Measurements from ENCODE around the gene PPWD1. TPM values are rescaled to one million over a fixed set of nuclear protein-coding genes. Genes with fewer than 3 reads are reported as not detected.

PPWD1 gene
- total RNA-seq, 1 donor from 2014 or later = 89.9 TPM

DNA sequence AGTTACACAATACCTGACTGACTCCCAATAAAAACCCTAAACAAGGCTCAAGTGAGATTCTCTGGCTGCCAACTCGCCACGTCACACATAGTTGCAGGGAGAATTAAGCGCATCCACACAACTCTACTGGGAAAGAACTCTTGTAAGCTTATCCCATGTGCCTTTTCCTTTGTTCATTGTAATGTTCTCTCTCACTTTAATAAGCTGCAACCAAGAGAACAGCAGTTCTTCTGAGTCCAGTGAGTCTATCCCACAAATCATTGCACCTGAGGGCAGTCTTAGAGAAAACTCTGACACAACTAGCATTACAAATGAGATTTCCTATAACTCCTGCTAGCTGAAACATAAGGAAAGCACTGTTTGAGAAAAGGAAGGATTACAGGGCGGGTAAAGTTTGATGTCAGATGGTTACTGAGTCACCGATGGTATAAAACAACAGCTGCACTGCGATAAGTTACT, 27.5 kb upstream of the PPWD1 start:
- H3K4me1 Mint-ChIP-seq = no peaks in the 10 kb centered on the region
- H3K27me3 Mint-ChIP-seq (ENCODE audit: insufficient read depth, low read depth) = no peaks in the 10 kb centered on the region
- Histone ChIP-seq H2AFZ (replicated peaks) (no peak overlapping the region), H3K27ac (no peak overlapping the region), H3K27me3 (no peaks in the 10 kb centered on the region), H3K9me3 (ENCODE audit: low read depth) (no peaks in the 10 kb centered on the region), H3K4me3 (no peak overlapping the region), H4K20me1 (ENCODE audit: low read depth) (no peaks in the 10 kb centered on the region), H3K36me3 (no peaks in the 10 kb centered on the region), H3F3A (ENCODE audit: low read depth) (no peaks in the 10 kb centered on the region), H3K4me2 (no peak overlapping the region), H3K79me2 (ENCODE audit: low read depth) (no peaks in the 10 kb centered on the region), H3K9ac (no peak overlapping the region), H3K4me1 (no peaks in the 10 kb centered on the region)
- no peak for TF ChIP-seq EZH2 (IDR thresholded peaks at IDR 0.05)
- TF ChIP-seq, protein P1, sequence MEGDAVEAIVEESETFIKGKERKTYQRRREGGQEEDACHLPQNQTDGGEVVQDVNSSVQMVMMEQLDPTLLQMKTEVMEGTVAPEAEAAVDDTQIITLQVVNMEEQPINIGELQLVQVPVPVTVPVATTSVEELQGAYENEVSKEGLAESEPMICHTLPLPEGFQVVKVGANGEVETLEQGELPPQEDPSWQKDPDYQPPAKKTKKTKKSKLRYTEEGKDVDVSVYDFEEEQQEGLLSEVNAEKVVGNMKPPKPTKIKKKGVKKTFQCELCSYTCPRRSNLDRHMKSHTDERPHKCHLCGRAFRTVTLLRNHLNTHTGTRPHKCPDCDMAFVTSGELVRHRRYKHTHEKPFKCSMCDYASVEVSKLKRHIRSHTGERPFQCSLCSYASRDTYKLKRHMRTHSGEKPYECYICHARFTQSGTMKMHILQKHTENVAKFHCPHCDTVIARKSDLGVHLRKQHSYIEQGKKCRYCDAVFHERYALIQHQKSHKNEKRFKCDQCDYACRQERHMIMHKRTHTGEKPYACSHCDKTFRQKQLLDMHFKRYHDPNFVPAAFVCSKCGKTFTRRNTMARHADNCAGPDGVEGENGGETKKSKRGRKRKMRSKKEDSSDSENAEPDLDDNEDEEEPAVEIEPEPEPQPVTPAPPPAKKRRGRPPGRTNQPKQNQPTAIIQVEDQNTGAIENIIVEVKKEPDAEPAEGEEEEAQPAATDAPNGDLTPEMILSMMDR (IDR thresholded peaks at IDR 0.05) = no peak
- no peak for TF ChIP-seq EZH2phosphoT487 (IDR thresholded peaks at IDR 0.05)
- no peak overlapping the region for H3K27ac Mint-ChIP-seq
- no peak overlapping the region for H3K4me3 Mint-ChIP-seq
- no peaks in the 10 kb centered on the region for H3K9me3 Mint-ChIP-seq
- peaks cover 4% of the 10 kb centered on the region for H3K36me3 Mint-ChIP-seq
- no peak for DNase-seq (ENCODE audit: low spot score)

- Mint-ChIP-seq H3K4me3 (no peak overlapping the region), H3K36me3 (peaks cover 18% of the 10 kb centered on the region), H3K27me3 (ENCODE audit: insufficient read depth, low read depth) (no peaks in the 10 kb centered on the region), H3K27ac (no peak overlapping the region), H3K4me1 (no peaks in the 10 kb centered on the region), H3K9me3 (no peaks in the 10 kb centered on the region)
- H3K9me3 ChIP-seq (ENCODE audit: low read depth) = no peaks in the 10 kb centered on the region
- H3K27me3 ChIP-seq = no peaks in the 10 kb centered on the region
- H3F3A ChIP-seq (ENCODE audit: low read depth) = no peaks in the 10 kb centered on the region
- H3K4me3 ChIP-seq = no peak overlapping the region
- TF ChIP-seq EZH2 (IDR thresholded peaks at IDR 0.05) (no peak), EZH2phosphoT487 (IDR thresholded peaks at IDR 0.05) (no peak)
- TF ChIP-seq, protein P1 (IDR thresholded peaks at IDR 0.05) = no peak
- no peaks in the 10 kb centered on the region for H4K20me1 ChIP-seq (ENCODE audit: low read depth)
- no peak overlapping the region for H3K4me2 ChIP-seq
- H2AFZ ChIP-seq (replicated peaks) = no peak overlapping the region
- H3K36me3 ChIP-seq = peaks cover 13% of the 10 kb centered on the region
- H3K79me2 ChIP-seq (ENCODE audit: low read depth) = no peaks in the 10 kb centered on the region
- H3K4me1 ChIP-seq = no peaks in the 10 kb centered on the region
- H3K27ac ChIP-seq = no peak overlapping the region
- H3K9ac ChIP-seq = no peak overlapping the region
- no peak for DNase-seq (ENCODE audit: low spot score)
Measured at GRCh38 chr5:65539827-65540226, 23.3 kb upstream of the PPWD1 start.

- Histone ChIP-seq H3K79me2 (ENCODE audit: low read depth) (no peaks in the 10 kb centered on the region), H4K20me1 (ENCODE audit: low read depth) (no peaks in the 10 kb centered on the region), H3F3A (ENCODE audit: low read depth) (no peaks in the 10 kb centered on the region), H3K4me1 (no peaks in the 10 kb centered on the region), H3K27ac (no peak overlapping the region), H3K36me3 (peaks cover 15% of the 10 kb centered on the region), H3K9ac (no peak overlapping the region), H3K4me3 (no peak overlapping the region), H3K4me2 (no peak overlapping the region), H2AFZ (replicated peaks) (no peak overlapping the region), H3K27me3 (no peaks in the 10 kb centered on the region), H3K9me3 (ENCODE audit: low read depth) (no peaks in the 10 kb centered on the region)
- no peak for DNase-seq (ENCODE audit: low spot score)
- Mint-ChIP-seq H3K27ac (no peak overlapping the region), H3K9me3 (no peaks in the 10 kb centered on the region), H3K4me1 (no peaks in the 10 kb centered on the region), H3K27me3 (ENCODE audit: insufficient read depth, low read depth) (peaks cover 2% of the 10 kb centered on the region), H3K4me3 (no peak overlapping the region), H3K36me3 (peaks cover 29% of the 10 kb centered on the region)
- TF ChIP-seq EZH2phosphoT487 (IDR thresholded peaks at IDR 0.05) (no peak), EZH2 (IDR thresholded peaks at IDR 0.05) (no peak)
- TF ChIP-seq, protein P1 (IDR thresholded peaks at IDR 0.05) = no peak
Measured at GRCh38 chr5:65544473-65544872, 18.6 kb upstream of the PPWD1 start.

Measured in neural progenitor cell (in vitro differentiated cells).